ENCODE results near the gene ANKAR. TPM values are rescaled to one million over a fixed set of nuclear protein-coding genes. Genes with fewer than 3 reads are reported as not detected.

Gene ANKAR
- total RNA-seq, 1 experiment from 2014 or later = 2.0 TPM

DNA sequence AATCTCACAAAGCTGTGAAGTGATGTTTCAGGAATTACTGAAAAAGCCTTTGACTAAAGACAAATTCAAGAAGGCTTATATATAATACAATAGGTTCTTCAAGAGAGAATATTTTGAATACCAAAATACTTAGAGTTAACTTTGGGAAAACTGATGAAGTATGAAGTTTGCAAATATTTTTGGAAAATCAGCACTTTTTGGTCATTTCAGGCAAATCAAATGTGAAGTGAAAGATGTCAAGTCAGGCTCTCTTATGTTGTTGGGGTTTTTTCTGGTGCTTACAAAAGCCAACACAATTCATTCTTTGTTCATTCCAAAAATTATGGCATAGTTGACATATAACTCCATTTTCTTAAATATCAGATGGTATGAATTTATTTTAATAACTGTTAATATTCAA, 27.9 kb upstream of the ANKAR start:
- Histone ChIP-seq H3K27ac (ENCODE audit: insufficient read length, low read depth, low read length) (no peak overlapping the region), H3K4me1 (ENCODE audit: insufficient read depth, low read length) (no peaks in the 10 kb centered on the region; the same call in 1 of the 2 replicates), H3K56ac (ENCODE audit: insufficient read length, low read depth, low read length) (no peak overlapping the region), H3K4me2 (ENCODE audit: insufficient read depth, insufficient read length, low read length) (no peak overlapping the region), H3K14ac (ENCODE audit: insufficient read depth, low read length) (no peak overlapping the region), H2BK15ac (ENCODE audit: low read depth, low read length) (no peak overlapping the region), H3T11ph (ENCODE audit: low read length) (no peak overlapping the region), H2BK12ac (ENCODE audit: insufficient read length, low read depth, low read length) (no peak overlapping the region), H2AK5ac (ENCODE audit: insufficient read length, low read length) (no peak overlapping the region), H2BK120ac (ENCODE audit: low read depth, low read length, poor library complexity, severe bottlenecking) (no peak overlapping the region), H4K5ac (ENCODE audit: insufficient read length, low read depth, low read length) (no peak overlapping the region), H2AFZ (ENCODE audit: low read length) (no peak overlapping the region), H3K9me3 (ENCODE audit: control insufficient read depth, low read depth, low read length) (no peaks in the 10 kb centered on the region), H3K79me1 (ENCODE audit: insufficient read depth, low read depth, low read length, poor library complexity, severe bottlenecking) (no peaks in the 10 kb centered on the region), H2BK20ac (ENCODE audit: low read depth, low read length, poor library complexity, severe bottlenecking) (no peak overlapping the region), H4K8ac (replicated peaks; ENCODE audit: insufficient read length, low read depth, low read length) (no peak overlapping the region), H3K23ac (ENCODE audit: insufficient read length, low read depth, low read length) (no peak overlapping the region), H3K23me2 (ENCODE audit: insufficient read length, low read depth, low read length, poor library complexity, severe bottlenecking) (no peaks in the 10 kb centered on the region), H4K20me1 (ENCODE audit: control insufficient read depth, insufficient read depth, insufficient read length) (no peaks in the 10 kb centered on the region), H2BK5ac (ENCODE audit: insufficient read length, low read length) (no peak overlapping the region), H3K18ac (ENCODE audit: insufficient read length, low read depth, low read length) (no peak overlapping the region), H4K91ac (ENCODE audit: insufficient read length, low read depth, low read length) (no peak overlapping the region), H3K4ac (ENCODE audit: low read depth, low read length) (no peak overlapping the region), H3K9ac (ENCODE audit: extremely low read depth, insufficient read length, low read length) (no peak overlapping the region), H3K79me2 (ENCODE audit: insufficient read depth, low read length) (no peaks in the 10 kb centered on the region), H3K27me3 (ENCODE audit: insufficient read depth, low read length) (no peaks in the 10 kb centered on the region)
- H3K36me3 Mint-ChIP-seq (ENCODE audit: insufficient read depth in 1 of 3, low read depth in 3 of 3) = no peaks in the 10 kb centered on the region
- H3K27ac Mint-ChIP-seq = no peak overlapping the region
- peaks cover 3% of the 10 kb centered on the region in 2 experiments for H3K4me1 Mint-ChIP-seq
- no peaks in the 10 kb centered on the region for H3K27me3 Mint-ChIP-seq (ENCODE audit: low read depth)
- no peak for DNase-seq
- H3K9me3 Mint-ChIP-seq = peaks cover 0 to 5% of the 10 kb centered on the region in 2 experiments; a peak in 1 of 5 replicates
- no peak overlapping the region for H3K4me3 Mint-ChIP-seq
- TF ChIP-seq, protein P1, sequence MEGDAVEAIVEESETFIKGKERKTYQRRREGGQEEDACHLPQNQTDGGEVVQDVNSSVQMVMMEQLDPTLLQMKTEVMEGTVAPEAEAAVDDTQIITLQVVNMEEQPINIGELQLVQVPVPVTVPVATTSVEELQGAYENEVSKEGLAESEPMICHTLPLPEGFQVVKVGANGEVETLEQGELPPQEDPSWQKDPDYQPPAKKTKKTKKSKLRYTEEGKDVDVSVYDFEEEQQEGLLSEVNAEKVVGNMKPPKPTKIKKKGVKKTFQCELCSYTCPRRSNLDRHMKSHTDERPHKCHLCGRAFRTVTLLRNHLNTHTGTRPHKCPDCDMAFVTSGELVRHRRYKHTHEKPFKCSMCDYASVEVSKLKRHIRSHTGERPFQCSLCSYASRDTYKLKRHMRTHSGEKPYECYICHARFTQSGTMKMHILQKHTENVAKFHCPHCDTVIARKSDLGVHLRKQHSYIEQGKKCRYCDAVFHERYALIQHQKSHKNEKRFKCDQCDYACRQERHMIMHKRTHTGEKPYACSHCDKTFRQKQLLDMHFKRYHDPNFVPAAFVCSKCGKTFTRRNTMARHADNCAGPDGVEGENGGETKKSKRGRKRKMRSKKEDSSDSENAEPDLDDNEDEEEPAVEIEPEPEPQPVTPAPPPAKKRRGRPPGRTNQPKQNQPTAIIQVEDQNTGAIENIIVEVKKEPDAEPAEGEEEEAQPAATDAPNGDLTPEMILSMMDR (conservative IDR thresholded peaks at IDR 0.05) = no peak
